Spinal cord (tissue), 10 donors: ENCODE data around the gene TBX4. TPM values are rescaled to one million over a fixed set of nuclear protein-coding genes. Genes with fewer than 3 reads are reported as not detected.

ENCODE experiments used
- DNase-seq, 6 donors: peaks; one replicate each; pipeline versions ENCODE4 v3.0.0 to v3.0.0-alpha.2; 2013 to 2015; ENCODE audit warnings: low spot score in 6 of 6, low read depth in 4 of 6
- H3K27ac ChIP-seq: one replicate; pipeline ENCODE4 v1.5.1; 2013; ENCODE audit warnings: low read depth, low read length, control low read depth
- H3K27me3 ChIP-seq: one replicate; pipeline ENCODE4 v1.6.1; 2013; ENCODE audit warnings: low read length; ENCODE audit not compliant: control insufficient read depth, insufficient read depth
- H3K36me3 ChIP-seq: one replicate; pipeline ENCODE4 v1.6.1; 2013; ENCODE audit warnings: low read length; ENCODE audit not compliant: control insufficient read depth, insufficient read depth
- H3K4me1 ChIP-seq: one replicate; pipeline ENCODE4 v1.6.1; 2013; ENCODE audit warnings: low read length; ENCODE audit not compliant: control insufficient read depth, insufficient read depth
- H3K4me3 ChIP-seq: one replicate; pipeline ENCODE4 v1.5.1; 2013; ENCODE audit warnings: low read depth, low read length, control low read depth
- H3K9me3 ChIP-seq: one replicate; pipeline ENCODE4 v1.6.1; 2013; ENCODE audit warnings: low read length; ENCODE audit not compliant: control insufficient read depth, insufficient read depth
- WGBS: methylation state at CpG from one replicate; pipeline ENCODE4 v1.1.5; 2013; ENCODE audit warnings: missing lambda C conversion rate; ENCODE audit not compliant: insufficient coverage; 5-methylcytosine and 5-hydroxymethylcytosine counted together
- polyA plus RNA-seq, 2 donors: library from polyadenylated mRNA; unstranded; fragments of 120-200 nt; gene quantifications; one replicate each; pipeline ENCODE4 v1.2.1, GENCODE V29; 2013; ENCODE audit not compliant: insufficient read length in 2 of 2
- total RNA-seq, 2 donors: library from RNA; depleted of rRNA in 1 of 2; stranded (reverse); fragments of 120-200 nt in 1 of 2; fragments of >200 nt in 1 of 2; gene quantifications; one replicate each; pipeline versions ENCODE4 v1.2.3 to v1.2.4, GENCODE V29; 2013 to 2014
- donor health status: healthy.

Gene TBX4
- total and polyA plus RNA-seq, 4 donors, result not detected

DNA sequence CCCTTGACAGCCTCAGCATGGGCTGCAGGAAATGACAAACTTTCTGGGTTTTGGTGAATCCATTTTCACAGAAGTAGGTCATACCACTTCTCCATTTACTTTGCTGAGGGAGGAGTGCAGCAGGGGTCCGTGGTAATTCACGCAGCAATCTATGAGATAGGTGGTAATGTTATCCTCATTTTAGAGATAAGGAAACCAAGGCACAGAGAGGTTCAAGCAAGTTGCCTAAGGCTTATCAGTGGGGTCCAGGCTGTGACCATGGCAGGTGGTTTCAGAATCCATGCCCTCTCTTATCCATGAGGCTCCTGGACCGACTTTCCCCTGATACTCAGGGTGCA lies 12.6 kb downstream of the TBX4 start:
- H3K27me3 ChIP-seq, result peaks cover 56% of the 10 kb centered on the region

DNA sequence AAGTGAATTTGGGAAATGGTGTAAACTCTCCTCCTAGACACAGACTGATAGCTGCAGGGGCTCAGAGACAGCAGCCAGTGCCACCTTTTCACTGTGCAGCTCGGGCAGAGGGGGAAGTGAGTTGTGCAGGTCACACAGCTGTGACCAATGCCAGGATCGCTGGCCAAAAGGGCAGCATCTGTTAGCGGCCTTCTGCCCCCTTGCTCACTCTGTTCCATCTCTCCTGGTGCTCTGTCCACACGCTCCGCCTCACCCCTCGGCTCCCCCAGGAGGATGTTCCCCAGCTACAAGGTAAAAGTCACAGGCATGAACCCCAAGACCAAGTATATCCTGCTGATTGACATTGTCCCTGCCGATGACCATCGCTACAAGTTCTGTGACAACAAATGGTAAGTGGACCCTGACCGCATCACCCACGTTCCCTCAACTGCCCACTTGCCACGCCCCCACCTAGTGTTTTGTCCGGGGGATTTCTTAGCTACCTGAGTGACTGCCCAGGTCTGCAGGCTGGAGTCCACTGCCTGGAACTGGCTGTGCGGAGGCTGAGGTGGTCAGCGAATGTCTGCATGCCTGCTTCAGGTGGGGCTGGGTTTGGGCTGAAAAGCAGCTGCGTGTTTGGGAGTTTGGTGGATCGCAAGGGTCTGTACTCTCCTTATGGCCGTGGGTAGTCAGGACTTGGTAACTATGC lies 13.5 kb downstream of the TBX4 start:
- Histone ChIP-seq H3K9me3 (no peaks in the 10 kb centered on the region), H3K27ac (no peak overlapping the region), H3K4me1 (peaks cover 14% of the 10 kb centered on the region), H3K4me3 (no peak overlapping the region), H3K36me3 (no peaks in the 10 kb centered on the region), H3K27me3 (peaks cover 47% of the 10 kb centered on the region)
- no peak for DNase-seq
- WGBS, result 82% methylated on average over 17 of the region's 17 CpGs

More for the DNA sequence above, 12.6 kb downstream of the TBX4 start:
- Histone ChIP-seq H3K4me1 (peaks cover 14% of the 10 kb centered on the region), H3K27ac (no peak overlapping the region), H3K4me3 (no peak overlapping the region), H3K36me3 (no peaks in the 10 kb centered on the region), H3K9me3 (no peaks in the 10 kb centered on the region)
- no peak for DNase-seq
- WGBS, result 89% methylated on average over 3 of the region's 3 CpGs

GRCh38 chr17:61466246-61466645 lies 14.0 kb downstream of the TBX4 start:
- H3K27ac ChIP-seq, result no peak overlapping the region
- no peaks in the 10 kb centered on the region for H3K36me3 ChIP-seq
- H3K9me3 ChIP-seq, result no peaks in the 10 kb centered on the region
- 81% methylated on average over 7 of the region's 7 CpGs for WGBS
- H3K4me3 ChIP-seq, result no peak overlapping the region
- peaks cover 42% of the 10 kb centered on the region for H3K27me3 ChIP-seq
- peaks cover 14% of the 10 kb centered on the region for H3K4me1 ChIP-seq
- DNase-seq, result no peak

- no peak for DNase-seq
- Histone ChIP-seq H3K9me3 (no peaks in the 10 kb centered on the region), H3K4me1 (peaks cover 3% of the 10 kb centered on the region), H3K36me3 (no peaks in the 10 kb centered on the region), H3K27me3 (peaks cover 28% of the 10 kb centered on the region), H3K4me3 (no peak overlapping the region), H3K27ac (no peak overlapping the region)
- WGBS, result 47% methylated on average over 12 of the region's 15 CpGs
Measured at GRCh38 chr17:61467416-61468262, 15.4 kb downstream of the TBX4 start.

- H3K36me3 ChIP-seq, result no peaks in the 10 kb centered on the region
- 62% methylated on average over 5 of the region's 8 CpGs for WGBS
Measured at GRCh38 chr17:61468263-61468907, 16.2 kb downstream of the TBX4 start.

GRCh38 chr17:61469474-61469873 lies 17.3 kb downstream of the TBX4 start:
- no peak overlapping the region for H3K4me3 ChIP-seq
- 82% methylated on average over 6 of the region's 6 CpGs for WGBS
- no peak for DNase-seq
- no peaks in the 10 kb centered on the region for H3K36me3 ChIP-seq
- H3K9me3 ChIP-seq, result no peaks in the 10 kb centered on the region
- no peaks in the 10 kb centered on the region for H3K4me1 ChIP-seq
- H3K27ac ChIP-seq, result no peak overlapping the region
- peaks cover 14% of the 10 kb centered on the region for H3K27me3 ChIP-seq

More at GRCh38 chr17:61468263-61468907, 16.2 kb downstream of the TBX4 start:
- Histone ChIP-seq H3K4me3 (no peak overlapping the region), H3K27ac (no peak overlapping the region), H3K27me3 (peaks cover 20% of the 10 kb centered on the region), H3K9me3 (no peaks in the 10 kb centered on the region), H3K4me1 (no peaks in the 10 kb centered on the region)
- no peak for DNase-seq

- DNase-seq, result no peak
- H3K27ac ChIP-seq, result no peak overlapping the region
- peaks cover 11% of the 10 kb centered on the region for H3K27me3 ChIP-seq
- no peaks in the 10 kb centered on the region for H3K4me1 ChIP-seq
- WGBS, result 67% methylated on average over 1 of the region's 5 CpGs
- H3K4me3 ChIP-seq, result no peak overlapping the region
- H3K36me3 ChIP-seq, result no peaks in the 10 kb centered on the region
- no peaks in the 10 kb centered on the region for H3K9me3 ChIP-seq
Measured at GRCh38 chr17:61469949-61470348, 17.7 kb downstream of the TBX4 start.

GRCh38 chr17:61470530-61471136 lies 18.4 kb downstream of the TBX4 start:
- no peak for DNase-seq
- Histone ChIP-seq H3K27me3 (peaks cover 9% of the 10 kb centered on the region), H3K36me3 (no peaks in the 10 kb centered on the region), H3K9me3 (no peaks in the 10 kb centered on the region), H3K4me1 (no peaks in the 10 kb centered on the region), H3K4me3 (no peak overlapping the region), H3K27ac (no peak overlapping the region)
- WGBS, result 82% methylated on average over 9 of the region's 11 CpGs

GRCh38 chr17:61474235-61474927 lies 22.2 kb downstream of the TBX4 start:
- Histone ChIP-seq H3K27me3 (peaks cover 8% of the 10 kb centered on the region), H3K4me3 (no peak overlapping the region), H3K9me3 (no peaks in the 10 kb centered on the region), H3K36me3 (no peaks in the 10 kb centered on the region), H3K4me1 (peaks cover 6% of the 10 kb centered on the region), H3K27ac (no peak overlapping the region)
- no peak for DNase-seq
- WGBS, result 90% methylated on average over 11 of the region's 12 CpGs
